Breast epithelium (tissue), 4 donors: ENCODE data around the gene AIM2. TPM values are rescaled to one million over a fixed set of nuclear protein-coding genes. Genes with fewer than 3 reads are reported as not detected.

Experiments used
- DNase-seq, 2 donors: peaks; one replicate each; pipeline ENCODE4 v3.0.0-alpha.2; 2019; ENCODE audit warnings: low spot score in 2 of 2
- H3K27ac ChIP-seq, 2 donors: fragments of 200-600 bp; sonication (generic) in 1 of 2; one replicate each; pipeline ENCODE4 v1.5.1; 2016 to 2019; ENCODE audit warnings: mild to moderate bottlenecking in 1 of 2
- H3K27me3 ChIP-seq, 2 donors: fragments of 200-600 bp; sonication (generic) in 1 of 2; one replicate each; pipeline versions ENCODE4 v1.5.1 to v1.6.0; 2017 to 2019; ENCODE audit warnings: control low read depth in 1 of 2, mild to moderate bottlenecking in 1 of 2
- H3K36me3 ChIP-seq: fragments of 200-600 bp; one replicate; pipeline ENCODE4 v1.5.1; 2019
- H3K4me1 ChIP-seq, 2 donors: fragments of 200-600 bp; sonication (generic); one replicate each; pipeline ENCODE4 v1.5.1; 2016 to 2019; ENCODE audit warnings: control low read depth in 1 of 2
- H3K4me3 ChIP-seq, 3 donors: fragments of 200-600 bp; sonication (generic); 1 replicate in 2 of 3; 2 replicates in 1 of 3; pipeline ENCODE4 v1.5.1; 2016 to 2019; ENCODE audit warnings: mild to moderate bottlenecking in 3 of 3, moderate library complexity in 2 of 3
- H3K9me3 ChIP-seq, 2 donors: fragments of 200-600 bp; sonication (generic) in 1 of 2; one replicate each; pipeline ENCODE4 v1.5.1; 2016 to 2019; ENCODE audit warnings: control low read depth in 1 of 2
- CTCF ChIP-seq, 3 donors: fragments of 450-650 bp; IDR thresholded peaks; one replicate each; pipeline ENCODE4 v1.5.1; 2016 to 2017; ENCODE audit warnings: antibody characterized with exemption in 3 of 3, mild to moderate bottlenecking in 3 of 3, moderate library complexity in 3 of 3
- POLR2A ChIP-seq: fragments of 450-650 bp; IDR thresholded peaks from one replicate; pipeline ENCODE4 v1.6.1; 2016; ENCODE audit warnings: antibody characterized with exemption, mild to moderate bottlenecking, moderate library complexity
- POLR2AphosphoS5 ChIP-seq, 3 donors: sonication (generic); formaldehyde crosslinking; IDR thresholded peaks; one replicate each; pipeline ENCODE4 v1.6.1; 2017; ENCODE audit warnings: antibody characterized with exemption in 3 of 3
- intact Hi-C: fragments of 100-400 bp; cut with DNase I; formaldehyde crosslinking; loops from one replicate; pipeline ENCODE4 v1.15.1; 2023; ENCODE audit warnings: low total_unique reads
- total RNA-seq, 3 donors: library from RNA; depleted of rRNA; stranded (reverse); fragments of >200 nt; gene quantifications; one replicate each; pipeline ENCODE4 v1.1.0, GENCODE V29; 2016

Gene AIM2
- total RNA-seq, 3 donors from 2014 or later, result 0.32 to 1.6 (median 0.73) TPM

GRCh38 chr1:159015440-159015909, 61.1 kb downstream of the AIM2 start:
- Histone ChIP-seq H3K4me1 (no peaks in the 10 kb centered on the region), H3K9me3 (no peaks in the 10 kb centered on the region), H3K27me3 (no peaks in the 10 kb centered on the region), H3K27ac (peak overlapping the region; percentile 66 to 82), H3K36me3 (no peaks in the 10 kb centered on the region), H3K4me3 (peak overlapping the region in 1 of 3 donors; percentile 53)
- peak in 1 of 2 donors; percentile 53 for DNase-seq
- no peak for TF ChIP-seq POLR2A
- TF ChIP-seq POLR2AphosphoS5 (IDR thresholded peaks at IDR 0.05), result peak; percentile 60 to 92 (median 75)
- intact Hi-C loops, result no loop called here

GRCh38 chr1:159014851-159015250, 61.7 kb downstream of the AIM2 start:
- no peaks in the 10 kb centered on the region for H3K4me1 ChIP-seq
- TF ChIP-seq POLR2AphosphoS5 (IDR thresholded peaks at IDR 0.05), result no peak
- no peak for TF ChIP-seq CTCF (IDR thresholded peaks at IDR 0.05)
- TF ChIP-seq POLR2A, result no peak
- intact Hi-C loops, result no loop called here
- no peaks in the 10 kb centered on the region for H3K27me3 ChIP-seq
- H3K27ac ChIP-seq, result peak overlapping the region in 1 of 2 donors; percentile 82
- no peaks in the 10 kb centered on the region for H3K9me3 ChIP-seq
- H3K36me3 ChIP-seq, result no peaks in the 10 kb centered on the region
- no peak for DNase-seq
- peak overlapping the region in 1 of 3 donors; percentile 53 for H3K4me3 ChIP-seq

GRCh38 chr1:159014003-159014571, 62.5 kb downstream of the AIM2 start:
- intact Hi-C loops, result no loop called here
- no peaks in the 10 kb centered on the region for H3K4me1 ChIP-seq
- H3K27ac ChIP-seq, result peak overlapping the region in 1 of 2 donors; percentile 80
- no peak for TF ChIP-seq POLR2A
- no peak for TF ChIP-seq CTCF (IDR thresholded peaks at IDR 0.05)
- TF ChIP-seq POLR2AphosphoS5 (IDR thresholded peaks at IDR 0.05), result no peak
- no peak for DNase-seq
- no peaks in the 10 kb centered on the region for H3K9me3 ChIP-seq
- peak overlapping the region in 2 of 3 donors; percentile 62 to 69 for H3K4me3 ChIP-seq
- H3K27me3 ChIP-seq, result no peaks in the 10 kb centered on the region
- no peaks in the 10 kb centered on the region for H3K36me3 ChIP-seq

GRCh38 chr1:159012495-159012894, 64.1 kb downstream of the AIM2 start:
- Histone ChIP-seq H3K36me3 (no peaks in the 10 kb centered on the region), H3K27ac (peak overlapping the region; percentile 42 to 85), H3K4me1 (no peaks in the 10 kb centered on the region), H3K9me3 (no peaks in the 10 kb centered on the region), H3K4me3 (peak overlapping the region; percentile 55 to 69 (median 62)), H3K27me3 (no peaks in the 10 kb centered on the region)
- no peak for DNase-seq
- TF ChIP-seq CTCF (IDR thresholded peaks at IDR 0.05), result no peak
- TF ChIP-seq POLR2AphosphoS5 (IDR thresholded peaks at IDR 0.05), result peak in 1 of 3 donors; percentile 14
- intact Hi-C loops, result no loop called here

Other genes starting within 250 kb of the AIM2 start
- gene MNDA, start 245.4 kb downstream of the AIM2 start, total RNA-seq, result 1 to 10 TPM; 4.6 to 6.9 (median 5.3) TPM
- gene PYHIN1, start 145.2 kb downstream of the AIM2 start, total RNA-seq, result 1 to 10 TPM; 2.5 to 2.9 (median 2.6) TPM
- 100 to 1,000 TPM in 2 of 3 donors, 10 to 100 TPM in 1; 96.2 to 132 (median 109) TPM for gene IFI16, start 66.9 kb downstream of the AIM2 start, total RNA-seq
- gene CADM3, start 94.8 kb upstream of the AIM2 start, total RNA-seq, result 10 to 100 TPM in 2 of 3 donors, 1 to 10 TPM in 1; 5.2 to 22.6 (median 15.2) TPM
- 10 to 100 TPM; 32.3 to 83.2 (median 81.9) TPM for gene ACKR1, start 128.1 kb upstream of the AIM2 start, total RNA-seq
- gene FCER1A, start 225.6 kb upstream of the AIM2 start, total RNA-seq, result 1 to 10 TPM in 2 of 3 donors, under 1 TPM in 1; 0.66 to 5.1 (median 2.0) TPM